Cortex of kidney (tissue), 1 donor: Measurements from ENCODE around the gene LRMDA.

Source experiments
- DNase-seq: peaks from one replicate; lab custom pipeline; 2025; lab: John Stamatoyannopoulos, UW

The LRMDA gene

GRCh38 chr10:75476985-75477384 lies 45.6 kb downstream of the LRMDA start:
- DNase-seq = no peak

GRCh38 chr10:75477680-75478079 lies 46.3 kb downstream of the LRMDA start:
- no peak for DNase-seq

DNA sequence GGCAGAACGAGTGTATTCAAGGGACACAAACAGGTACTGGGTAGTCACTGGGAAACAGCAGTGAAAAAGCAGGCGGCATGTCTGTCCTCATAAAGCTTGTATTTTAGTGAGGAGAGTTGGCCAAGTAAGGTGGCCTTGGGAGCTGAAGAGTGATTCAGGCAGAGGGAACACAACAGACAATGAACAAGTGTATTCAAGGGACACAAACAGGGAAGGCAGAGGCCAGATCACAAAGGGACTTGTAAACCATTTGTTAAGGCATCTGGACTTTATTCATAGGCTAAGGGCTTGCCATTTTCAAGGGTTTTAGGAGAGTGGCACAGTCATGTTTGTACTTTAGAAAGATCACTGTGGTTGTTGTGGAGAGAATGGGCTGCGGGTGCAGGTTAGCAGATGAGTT lies 49.0 kb downstream of the LRMDA start:
- no peak for DNase-seq

DNA sequence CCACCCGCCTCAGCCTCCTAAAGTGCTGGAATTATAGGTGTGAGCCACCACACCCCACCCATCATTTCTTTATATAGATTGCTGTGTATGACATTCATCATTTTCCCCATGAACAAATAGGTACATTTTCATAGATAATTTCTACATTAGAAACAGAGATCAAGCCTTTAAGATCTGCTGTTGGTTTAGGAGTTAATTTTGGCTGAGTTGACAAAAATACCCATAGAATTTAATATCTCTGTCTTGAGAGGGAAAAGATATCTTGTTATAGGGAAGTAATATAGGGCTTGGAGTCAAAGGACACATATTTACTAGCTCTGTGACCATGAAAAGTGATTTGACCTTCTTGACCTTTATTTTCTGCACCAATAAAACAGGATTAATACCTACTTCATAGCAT lies 51.8 kb downstream of the LRMDA start:
- no peak for DNase-seq

GRCh38 chr10:75484717-75485116 lies 53.3 kb downstream of the LRMDA start:
- no peak for DNase-seq

GRCh38 chr10:75486591-75486990 lies 55.2 kb downstream of the LRMDA start:
- DNase-seq = no peak

DNA sequence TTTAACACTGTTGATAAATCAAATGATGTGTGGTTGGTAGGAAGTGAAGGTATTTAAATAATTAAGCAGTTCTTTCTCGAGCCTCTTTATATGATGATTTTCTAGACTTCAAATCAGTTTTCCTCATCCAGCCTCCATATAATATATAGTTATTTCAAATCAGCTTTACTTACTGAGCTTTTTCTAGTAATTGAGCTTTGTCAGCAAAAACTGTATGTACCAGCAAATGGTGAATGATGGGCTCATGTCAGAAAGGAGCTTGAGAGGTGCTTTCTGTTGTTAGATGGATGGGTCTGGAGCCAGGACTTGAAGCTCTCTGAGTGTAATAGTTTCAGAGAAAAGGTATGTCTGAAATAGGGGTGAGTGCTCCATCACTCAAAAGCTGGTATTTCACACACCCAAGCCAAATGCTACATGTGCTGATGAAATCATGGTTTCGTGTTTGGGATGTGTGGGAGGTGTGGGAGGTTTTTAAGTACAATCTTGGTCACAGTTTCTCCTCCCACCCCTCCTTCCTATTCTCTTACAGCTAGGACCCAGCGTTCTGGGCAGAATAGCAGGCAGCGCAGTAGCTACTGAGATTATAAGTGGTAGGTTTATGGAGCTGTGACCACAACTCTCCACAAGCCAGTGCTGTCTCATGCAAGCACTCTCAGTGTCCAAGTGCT lies 55.8 kb downstream of the LRMDA start:
- no peak for DNase-seq

GRCh38 chr10:75487755-75488125 lies 56.3 kb downstream of the LRMDA start:
- no peak for DNase-seq

GRCh38 chr10:75492173-75492925 lies 60.9 kb downstream of the LRMDA start:
- DNase-seq = no peak

DNA sequence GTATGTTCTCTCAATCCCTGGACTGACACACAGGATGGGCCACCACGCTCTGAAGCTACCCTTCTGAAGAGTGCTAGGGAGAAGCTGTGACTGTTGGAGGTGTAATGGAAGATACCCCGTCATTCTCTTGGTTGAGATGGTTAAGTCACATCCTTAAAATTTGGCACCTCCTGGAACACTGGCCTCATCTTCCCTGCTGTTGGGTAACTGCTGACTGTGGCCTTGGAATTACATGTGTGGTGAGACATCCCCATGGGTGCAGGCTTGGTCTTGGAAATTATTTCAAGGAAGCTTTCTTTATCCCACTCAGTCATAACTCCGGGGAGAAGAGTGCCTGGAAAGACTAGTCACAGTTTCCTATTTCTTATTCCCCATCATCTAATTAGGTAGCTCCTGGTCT lies 62.0 kb downstream of the LRMDA start:
- no peak for DNase-seq

DNA sequence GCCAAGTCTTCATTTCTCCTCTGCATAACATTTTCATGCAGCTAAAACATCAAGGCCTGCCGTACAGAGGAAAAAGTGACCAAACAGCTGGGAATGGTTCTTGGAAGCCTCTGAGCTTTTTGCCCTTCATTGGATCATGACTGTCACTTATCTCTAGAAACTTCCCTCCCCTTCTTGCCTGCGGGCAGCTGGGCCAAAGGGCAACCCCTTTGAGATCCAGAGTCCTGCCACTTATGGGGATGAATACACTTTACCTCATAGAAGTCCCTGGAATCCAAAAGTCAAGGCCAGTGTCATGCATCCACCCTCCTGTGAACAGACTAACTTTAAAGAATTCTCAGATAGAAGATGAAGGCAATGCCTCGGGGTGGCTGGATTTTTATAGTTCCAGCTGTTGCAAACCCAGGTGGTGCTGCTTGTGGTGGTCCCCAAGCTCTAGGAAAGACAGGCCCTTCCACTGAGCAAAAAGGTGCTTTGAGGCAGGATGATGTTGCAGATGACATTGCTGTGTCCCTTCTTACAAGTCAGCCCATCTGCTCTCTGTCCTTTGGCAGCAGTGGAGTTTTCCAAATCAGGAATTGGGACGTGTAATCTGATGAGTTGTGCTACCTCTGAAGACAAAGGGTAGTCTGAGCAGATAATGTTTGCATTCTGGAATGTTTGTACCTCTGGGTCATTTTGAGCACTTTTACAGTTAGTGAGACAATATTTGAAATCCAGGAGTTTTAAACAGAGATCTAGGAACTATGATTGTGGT lies 64.2 kb downstream of the LRMDA start:
- DNase-seq = no peak

DNA sequence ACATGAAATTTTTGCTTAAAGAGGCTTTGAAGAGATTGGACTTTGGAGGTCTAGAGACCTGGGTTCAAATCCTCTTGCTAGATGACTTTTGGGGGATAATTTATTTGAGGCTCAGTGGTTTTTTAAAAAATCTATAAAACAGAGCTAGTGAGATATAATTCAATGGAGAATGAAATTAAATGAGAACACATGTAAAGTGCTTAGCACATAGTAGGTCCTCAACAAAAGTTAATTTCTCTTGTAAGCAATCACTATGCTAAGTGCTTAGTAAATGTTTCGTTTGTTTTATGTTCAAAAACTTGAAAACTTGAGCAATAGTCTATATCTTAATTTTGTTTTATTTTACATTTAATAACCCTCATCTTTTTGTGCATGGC lies 64.8 kb downstream of the LRMDA start:
- no peak for DNase-seq

DNA sequence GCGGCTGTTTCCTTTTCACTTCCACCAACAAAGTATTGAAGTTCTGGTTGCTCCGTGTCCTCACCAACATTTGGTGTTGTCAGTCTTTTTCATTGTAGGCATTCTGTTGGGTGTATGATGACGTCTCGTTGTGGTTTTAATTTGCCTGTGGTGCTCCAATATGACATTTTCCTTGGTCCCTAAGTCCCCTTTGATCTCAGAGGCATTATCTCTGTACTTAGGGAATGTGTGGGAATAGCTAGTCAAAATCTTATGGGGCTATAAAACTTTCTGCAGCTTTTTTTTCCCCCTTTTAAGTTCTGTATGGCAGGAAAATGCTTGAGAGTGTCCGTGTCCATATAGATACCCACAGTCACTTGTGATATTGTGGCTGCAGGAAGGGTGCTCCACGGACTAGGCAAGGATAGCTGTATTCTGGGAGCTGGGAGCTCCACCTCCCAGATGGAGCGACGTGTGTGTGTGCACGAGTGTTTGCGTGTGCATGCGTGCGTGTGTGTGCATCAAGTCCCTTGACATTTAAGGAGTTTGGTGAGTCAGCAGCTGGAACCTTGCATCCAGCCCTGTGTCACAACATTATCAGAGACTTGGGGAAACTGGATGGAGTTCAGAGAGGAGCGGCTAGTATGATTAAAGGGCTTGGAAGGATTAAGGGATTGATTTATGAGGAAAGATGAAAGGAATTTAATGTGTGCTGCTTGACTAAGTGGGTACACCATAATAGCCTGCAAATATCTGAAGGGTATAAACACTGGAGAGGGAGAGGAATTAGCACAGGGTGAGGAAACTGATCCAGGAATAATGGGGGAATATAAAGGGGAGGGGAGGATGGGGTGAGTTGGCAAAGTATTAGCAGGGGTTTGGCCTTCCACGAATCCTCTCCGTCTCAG lies 66.8 kb downstream of the LRMDA start:
- no peak for DNase-seq

- DNase-seq = no peak
These were observed 67.5 kb downstream of the LRMDA start for GRCh38 chr10:75498884-75499350.

DNA sequence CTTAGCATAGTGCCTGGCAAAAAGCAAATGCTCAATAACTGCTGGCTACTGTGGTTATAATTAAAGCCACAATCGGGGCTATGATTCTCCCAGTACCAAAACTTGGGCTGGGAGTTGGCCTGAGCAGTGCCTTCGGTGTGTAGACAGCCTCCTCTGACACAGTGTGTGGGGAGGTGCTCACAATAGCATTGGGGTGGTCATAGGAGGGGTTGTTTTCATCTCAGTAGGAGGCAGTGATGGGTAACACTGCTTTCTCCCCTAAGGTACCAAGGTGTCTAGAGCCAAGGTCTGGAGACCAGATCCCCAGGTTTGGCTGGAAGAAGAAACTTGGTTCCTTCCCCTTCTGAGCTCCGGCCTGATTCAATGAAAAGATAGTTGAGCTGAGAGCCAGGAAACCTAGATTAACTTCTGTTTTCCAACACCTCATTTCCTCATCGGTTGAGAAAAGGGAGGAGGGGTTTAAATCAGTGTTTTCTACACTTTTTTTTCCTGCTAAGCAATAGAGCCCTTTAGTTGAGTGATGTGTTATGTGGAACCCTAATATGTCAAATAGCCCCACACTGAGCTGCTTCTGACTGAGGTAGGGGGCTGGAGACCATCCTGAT lies 68.2 kb downstream of the LRMDA start:
- no peak for DNase-seq

GRCh38 chr10:75502389-75502788 lies 71.0 kb downstream of the LRMDA start:
- DNase-seq = no peak

- DNase-seq = no peak
These were observed 71.4 kb downstream of the LRMDA start for GRCh38 chr10:75502838-75503237.

DNA sequence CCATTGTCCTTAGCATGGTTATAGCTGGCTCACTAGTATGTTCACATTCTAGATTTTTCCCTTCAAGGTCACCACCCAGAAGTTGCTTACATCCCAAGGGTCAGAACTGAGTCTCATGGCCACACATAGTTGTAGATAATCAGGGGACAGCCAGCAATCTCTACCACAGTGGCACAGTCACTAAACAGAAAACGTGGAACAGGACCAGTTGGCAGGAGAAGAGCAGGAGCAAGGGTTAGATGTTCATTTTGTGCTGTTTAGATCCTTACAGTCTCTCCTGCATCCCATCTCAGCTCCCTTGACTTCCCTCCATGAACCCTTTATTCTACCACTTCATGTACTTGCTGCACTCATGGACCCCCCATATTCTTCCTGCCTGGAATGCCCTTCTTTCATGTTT lies 73.9 kb downstream of the LRMDA start:
- DNase-seq = no peak

DNA sequence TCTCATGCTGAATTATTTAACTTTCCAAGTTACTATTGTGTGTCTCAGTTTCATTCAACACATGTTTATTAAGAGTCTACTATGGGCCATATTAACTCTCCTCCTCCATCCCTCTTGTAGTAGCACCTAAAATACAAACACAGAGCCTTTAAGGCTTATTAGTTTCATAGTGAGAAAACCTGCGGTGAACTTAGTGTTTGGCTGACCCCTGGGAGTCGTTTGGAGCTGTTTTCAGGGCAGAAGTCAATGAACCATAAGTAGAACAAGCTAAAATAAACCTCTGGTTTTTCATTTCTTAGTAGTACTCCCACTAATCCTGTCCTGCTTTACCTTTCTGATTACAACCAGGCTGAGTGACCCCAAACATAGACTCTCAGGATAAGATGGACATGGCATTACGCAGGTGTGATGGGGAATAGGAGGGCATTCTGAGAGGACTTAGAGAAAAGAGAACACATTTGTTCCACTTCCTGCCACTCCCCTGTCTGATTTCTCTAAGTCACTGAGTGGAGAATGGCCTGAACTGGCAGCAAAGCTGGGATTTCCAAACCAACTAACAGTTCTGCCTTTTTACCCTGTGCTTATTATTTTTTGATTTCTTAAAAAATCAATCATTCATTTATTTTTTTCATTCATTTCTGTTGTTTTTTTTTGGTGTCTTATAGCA lies 74.5 kb downstream of the LRMDA start:
- no peak for DNase-seq

GRCh38 chr10:75506930-75507329 lies 75.5 kb downstream of the LRMDA start:
- DNase-seq = no peak

DNA sequence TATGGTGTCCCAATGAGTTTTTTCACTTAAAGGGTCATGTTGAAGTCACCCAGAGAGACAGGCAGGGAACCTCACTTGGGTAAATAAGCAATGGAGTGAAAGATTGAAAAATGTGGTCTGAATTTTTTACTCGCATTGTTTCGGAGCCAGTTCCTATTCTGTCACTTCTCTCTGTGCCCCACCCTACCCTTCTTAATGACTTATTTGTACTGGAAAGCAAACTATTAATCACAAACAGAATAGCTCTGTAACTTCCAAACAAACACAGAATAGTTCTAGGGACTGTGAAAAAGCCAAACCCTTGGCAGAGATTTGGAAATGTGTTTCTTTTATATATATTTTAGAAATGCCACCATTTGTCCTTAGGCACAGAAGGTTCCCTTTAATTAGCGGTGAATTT lies 76.0 kb downstream of the LRMDA start:
- DNase-seq = no peak
